CD4-positive, alpha-beta T cell treated with Interleukin-12 subunit alpha and Interleukin-12 subunit beta, for 1 hour (primary cell): ENCODE data around the gene MYMK.

Source experiments
- DNase-seq: peaks from one replicate; pipeline ENCODE4 v3.0.0-alpha.2; 2020

MYMK gene

DNA sequence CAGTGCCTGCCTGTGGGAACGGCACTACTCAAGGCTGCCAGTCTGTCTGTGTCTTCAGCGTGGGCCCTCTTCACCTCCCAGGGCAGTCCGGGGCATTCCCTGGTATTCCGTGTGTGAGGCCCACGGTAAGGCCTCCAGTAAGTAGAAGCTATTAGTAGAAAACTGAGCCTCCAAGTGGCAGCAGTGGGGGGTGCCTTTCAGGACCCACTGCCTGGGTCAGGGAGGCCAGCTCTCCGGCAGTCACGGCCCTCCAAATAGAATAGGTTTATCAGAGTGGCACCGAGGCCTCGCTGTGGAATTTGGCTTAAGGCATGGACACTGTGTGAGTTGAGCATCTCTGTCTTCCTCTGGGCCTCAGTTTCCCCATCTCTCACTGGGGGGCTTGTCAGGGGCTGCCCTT lies 32.8 kb upstream of the MYMK start:
- no peak for DNase-seq

DNA sequence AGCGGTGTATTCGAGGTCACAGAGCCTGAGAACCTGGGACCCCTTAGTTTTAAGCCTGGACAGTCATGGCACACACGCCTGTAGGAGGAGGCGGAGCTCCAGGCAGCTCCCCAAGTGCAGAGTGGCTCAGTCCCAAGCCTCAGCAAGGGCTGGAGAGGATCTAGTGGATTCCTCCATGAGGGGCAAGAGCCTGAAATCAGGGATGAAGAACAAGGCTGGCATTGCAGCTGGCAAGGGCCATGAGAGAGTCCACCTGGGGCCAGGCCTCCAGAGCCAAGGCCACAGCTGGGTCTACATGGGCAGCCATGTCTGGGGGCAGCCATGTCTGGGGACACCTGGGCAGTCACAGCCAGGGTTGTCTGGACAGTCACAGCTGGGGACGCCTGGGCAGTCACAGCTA lies 31.6 kb upstream of the MYMK start:
- no peak for DNase-seq

GRCh38 chr9:133554729-133555128 lies 30.0 kb upstream of the MYMK start:
- no peak for DNase-seq

- no peak for DNase-seq
Observed at GRCh38 chr9:133553973-133554713, 29.4 kb upstream of the MYMK start.

DNA sequence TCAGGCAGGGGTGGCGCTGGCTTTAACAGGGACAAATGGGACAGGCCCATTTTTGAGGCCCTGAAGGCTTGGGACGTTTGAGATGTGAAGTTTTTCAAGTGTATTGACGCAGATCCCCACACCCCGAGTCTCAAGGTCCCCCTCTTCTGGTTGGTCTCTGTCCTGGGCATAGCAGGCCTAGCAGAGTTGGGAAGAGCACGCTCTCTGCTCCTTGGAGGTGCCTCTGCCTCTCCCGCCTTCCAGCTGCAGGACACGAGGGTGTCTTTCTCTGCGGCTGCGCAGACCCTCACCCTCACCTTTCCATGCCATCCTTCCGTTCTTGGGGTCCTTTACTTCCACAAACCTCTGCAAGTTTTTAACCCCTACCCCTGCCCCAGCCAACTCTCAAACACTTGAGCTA lies 28.4 kb upstream of the MYMK start:
- no peak for DNase-seq

DNA sequence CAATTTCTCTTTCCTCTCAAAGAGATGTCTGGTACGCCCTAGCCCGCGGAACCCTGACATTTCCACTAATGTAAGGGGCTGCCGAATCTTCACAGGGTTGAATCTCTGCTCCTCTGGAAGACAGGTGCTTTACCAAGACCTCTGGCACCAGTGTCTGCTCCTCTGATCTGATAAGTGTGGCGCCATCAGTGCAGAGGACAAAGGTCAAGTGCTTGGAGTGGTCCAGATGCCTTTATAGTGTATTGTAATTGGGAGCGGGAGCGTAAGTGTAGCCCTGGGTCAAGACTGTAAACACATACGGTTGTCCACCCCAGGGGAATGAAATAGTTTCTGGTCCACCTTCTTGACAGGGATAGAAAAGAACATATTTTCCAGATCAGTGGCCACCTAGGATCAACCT lies 27.5 kb upstream of the MYMK start:
- DNase-seq, result no peak

DNA sequence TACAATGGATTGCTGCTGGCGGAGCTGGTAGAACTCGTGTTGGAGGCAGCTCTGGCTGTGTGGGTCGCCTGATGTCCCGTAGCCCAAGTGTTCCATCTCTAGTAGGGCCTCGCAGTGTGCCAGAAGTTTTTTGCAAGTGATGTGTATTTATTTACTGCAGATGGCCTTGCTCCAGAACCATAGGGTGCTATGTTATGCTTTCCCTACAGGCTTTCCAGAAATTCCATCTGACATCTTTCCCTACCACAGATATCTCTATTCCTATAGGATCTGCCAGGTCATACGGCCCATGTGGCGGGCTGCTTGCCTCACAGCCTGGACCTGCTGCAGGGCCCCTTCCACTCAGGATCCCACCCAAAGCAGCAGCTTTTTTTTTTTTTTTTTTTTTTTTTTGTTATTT lies 26.7 kb upstream of the MYMK start:
- no peak for DNase-seq

- no peak for DNase-seq
Observed at GRCh38 chr9:133547116-133547515, 22.4 kb upstream of the MYMK start.

- DNase-seq, result no peak
Observed at GRCh38 chr9:133546287-133546680, 21.5 kb upstream of the MYMK start.

DNA sequence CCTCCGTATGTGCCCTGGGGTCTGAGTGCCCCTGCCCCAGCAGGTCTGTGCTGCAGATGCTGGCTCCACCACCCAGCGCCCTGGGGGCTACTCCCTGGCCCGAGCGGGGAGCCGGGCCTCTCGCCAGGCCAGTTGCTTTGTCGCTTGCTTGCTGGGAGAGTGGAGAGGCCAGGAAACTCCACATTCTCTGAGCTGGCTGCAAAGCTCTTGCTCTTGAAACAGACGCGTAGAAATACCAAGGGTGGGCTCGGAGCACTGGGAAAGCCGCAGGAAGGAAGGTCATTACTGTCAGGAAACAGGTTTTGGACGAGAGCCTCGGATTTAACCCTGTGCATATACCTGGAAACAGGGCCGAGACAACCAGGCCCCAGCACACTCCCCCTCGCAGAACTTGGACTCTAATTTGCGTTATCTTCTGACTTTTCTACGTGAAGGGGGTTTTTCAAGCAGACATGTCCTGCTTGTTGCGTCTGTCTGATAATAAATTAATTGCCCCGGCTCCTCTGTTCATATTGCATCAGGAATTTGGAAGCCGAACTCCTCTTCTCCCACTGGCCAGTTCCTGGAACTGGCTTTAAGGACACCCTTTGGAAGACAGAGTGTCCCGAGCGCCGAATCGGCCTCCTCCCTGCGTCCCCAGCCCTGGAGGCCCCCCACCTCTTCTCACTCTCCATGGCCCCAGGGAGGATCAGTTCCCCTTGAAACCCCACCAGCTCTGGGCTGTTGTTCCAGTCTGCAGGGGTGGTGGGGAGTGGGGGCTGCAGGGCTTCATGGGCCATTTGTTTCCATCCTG lies 20.9 kb upstream of the MYMK start:
- no peak for DNase-seq

DNA sequence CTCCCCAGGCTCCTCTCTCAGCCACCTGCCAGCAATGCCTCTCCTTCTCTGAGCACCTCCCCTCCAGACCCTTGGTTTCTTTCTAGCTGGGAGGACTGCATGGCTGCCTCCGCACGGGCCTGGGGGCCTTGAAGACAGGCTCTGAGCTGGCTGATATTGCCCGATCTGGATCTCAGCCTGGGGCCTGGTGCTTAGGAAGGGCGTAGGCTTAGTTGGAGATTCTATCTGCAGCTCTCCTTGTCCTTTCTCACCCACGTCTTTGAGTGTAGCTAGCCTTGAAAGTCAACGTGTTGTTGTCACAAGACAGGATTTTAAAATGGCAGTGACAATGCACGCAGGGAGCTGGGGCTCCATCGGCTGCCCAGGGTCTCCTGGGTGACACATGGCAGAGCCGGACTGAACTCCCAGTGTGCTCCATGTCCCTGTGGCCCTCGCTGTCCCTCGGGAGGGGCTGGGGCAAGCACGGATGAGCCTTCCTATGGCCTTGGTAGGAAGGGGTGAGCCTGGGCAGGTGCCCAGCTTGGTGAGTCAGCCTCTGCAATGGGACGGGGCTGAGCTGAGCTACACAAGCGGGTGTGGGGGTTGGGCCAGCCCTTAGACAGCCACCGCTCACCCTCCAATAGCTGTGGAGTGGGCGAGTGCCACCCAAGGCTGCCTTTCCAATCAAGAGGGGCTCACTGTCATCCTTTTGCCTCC lies 19.2 kb upstream of the MYMK start:
- no peak for DNase-seq

- DNase-seq, result no peak
Observed at GRCh38 chr9:133542002-133542401, 17.2 kb upstream of the MYMK start.

DNA sequence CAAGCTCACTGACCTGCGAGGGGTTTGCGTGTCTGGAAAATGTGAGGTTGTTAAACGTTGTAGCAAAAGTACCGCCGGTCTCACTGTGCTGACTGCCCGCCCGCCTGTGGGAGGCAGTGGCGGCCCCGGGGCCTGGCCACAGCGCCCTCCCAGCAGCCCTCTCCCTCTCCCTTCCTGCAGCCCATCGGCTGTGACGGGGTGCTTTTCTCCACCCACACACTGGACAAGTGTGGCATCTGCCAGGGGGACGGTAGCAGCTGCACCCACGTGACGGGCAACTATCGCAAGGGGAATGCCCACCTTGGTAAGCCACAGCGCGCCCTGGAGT lies 15.9 kb upstream of the MYMK start:
- DNase-seq, result no peak

DNA sequence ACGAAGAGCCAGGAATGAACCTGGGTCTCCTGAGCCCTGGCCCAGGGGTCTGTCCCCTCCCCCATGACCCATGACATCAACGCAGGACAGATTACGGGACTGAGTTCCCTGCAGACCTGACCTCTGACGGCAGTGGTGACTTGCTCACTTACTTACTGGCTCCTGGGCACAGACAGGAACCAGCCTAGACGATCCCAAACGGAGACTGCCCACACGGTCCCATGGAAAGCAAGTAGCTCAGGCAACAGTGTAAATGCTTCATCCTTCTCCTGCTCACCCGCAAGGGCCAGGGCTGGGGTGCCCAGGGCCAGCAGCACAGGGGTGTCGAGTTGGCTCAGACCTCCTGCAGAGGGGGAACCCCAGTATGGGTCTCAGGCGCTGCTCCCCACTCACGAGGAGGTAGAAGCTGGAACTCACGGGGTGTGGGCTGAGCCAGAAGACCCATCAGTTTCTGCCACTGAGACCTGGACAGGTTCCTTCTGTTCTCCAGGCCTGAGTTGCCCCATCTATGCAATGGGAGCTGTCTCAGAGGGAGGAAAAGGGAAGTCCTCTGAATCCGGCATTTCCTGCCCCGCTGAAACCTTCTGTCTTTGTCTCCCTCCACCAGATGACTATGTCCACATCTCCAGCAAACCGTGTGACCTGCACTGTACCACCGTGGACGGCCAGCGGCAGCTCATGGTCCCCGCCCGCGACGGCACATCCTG lies 15.4 kb upstream of the MYMK start:
- DNase-seq, result no peak

DNA sequence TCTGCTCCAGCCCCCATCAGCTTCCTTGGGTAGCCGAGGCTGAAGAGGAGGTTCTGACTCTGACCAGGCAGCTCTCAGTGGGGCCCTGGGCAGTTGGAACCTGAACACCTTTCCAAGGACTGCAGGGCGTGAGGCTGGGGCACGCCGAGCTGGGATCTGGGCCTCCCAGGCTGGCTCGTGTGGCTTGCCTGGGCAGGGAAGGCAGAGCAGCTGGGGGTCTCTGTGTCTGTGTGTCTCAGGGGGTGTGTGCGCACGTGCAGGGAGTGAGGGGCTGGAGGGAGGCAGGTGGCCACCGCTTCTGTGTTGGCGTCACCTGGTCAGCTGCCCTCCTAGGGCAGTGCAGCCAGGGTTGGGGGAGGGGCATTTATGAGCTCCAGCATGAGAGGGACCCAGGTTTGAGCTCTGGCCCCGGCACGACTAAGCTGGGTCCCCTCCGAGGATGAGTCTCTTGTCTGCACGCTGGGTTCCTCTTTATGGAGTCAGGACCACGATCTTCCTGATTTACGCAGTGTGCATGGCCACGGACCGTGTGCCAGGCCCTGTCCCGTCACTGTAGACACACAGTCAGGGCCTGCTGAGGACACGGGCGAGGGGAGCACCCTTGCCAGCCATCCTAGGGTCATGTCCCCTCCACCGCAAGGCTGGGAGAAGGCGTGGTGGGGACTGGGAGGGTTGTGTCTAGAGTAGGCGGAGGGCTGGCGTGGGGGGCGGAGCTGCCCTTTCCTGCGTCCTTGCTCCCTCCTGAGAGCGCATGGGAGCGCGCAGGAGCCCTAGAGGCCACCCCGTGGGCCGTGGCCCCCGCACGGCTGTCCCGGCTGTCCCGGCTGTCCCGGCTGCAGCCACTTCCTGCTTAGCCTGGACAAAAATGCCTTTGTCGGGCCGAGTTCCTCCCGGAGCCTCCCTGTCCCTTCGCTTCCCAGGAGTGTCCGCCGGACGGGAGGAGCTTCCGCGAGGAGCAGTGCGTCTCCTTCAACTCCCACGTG lies 14.4 kb upstream of the MYMK start:
- no peak for DNase-seq

GRCh38 chr9:133538176-133538575 lies 13.4 kb upstream of the MYMK start:
- no peak for DNase-seq

DNA sequence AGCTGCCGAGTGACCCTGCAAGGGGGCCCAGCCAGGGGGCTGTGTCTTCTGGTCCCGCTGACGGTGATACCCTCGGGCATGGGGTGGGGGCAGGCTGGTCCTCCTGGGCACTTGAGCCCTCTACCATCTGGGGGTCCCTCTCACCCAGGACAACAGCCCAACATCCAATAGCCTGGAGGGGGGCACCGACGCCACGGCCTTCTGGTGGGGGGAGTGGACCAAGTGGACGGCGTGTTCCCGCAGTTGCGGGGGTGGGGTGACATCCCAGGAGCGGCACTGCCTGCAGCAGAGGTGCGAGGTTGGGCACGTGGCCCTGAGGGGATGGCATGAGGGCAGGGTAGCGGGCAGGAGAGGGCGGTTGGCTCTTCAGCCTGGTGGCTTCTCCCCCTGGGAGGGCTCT lies 12.5 kb upstream of the MYMK start:
- DNase-seq, result no peak

GRCh38 chr9:133536536-133536935 lies 11.8 kb upstream of the MYMK start:
- DNase-seq, result no peak

DNA sequence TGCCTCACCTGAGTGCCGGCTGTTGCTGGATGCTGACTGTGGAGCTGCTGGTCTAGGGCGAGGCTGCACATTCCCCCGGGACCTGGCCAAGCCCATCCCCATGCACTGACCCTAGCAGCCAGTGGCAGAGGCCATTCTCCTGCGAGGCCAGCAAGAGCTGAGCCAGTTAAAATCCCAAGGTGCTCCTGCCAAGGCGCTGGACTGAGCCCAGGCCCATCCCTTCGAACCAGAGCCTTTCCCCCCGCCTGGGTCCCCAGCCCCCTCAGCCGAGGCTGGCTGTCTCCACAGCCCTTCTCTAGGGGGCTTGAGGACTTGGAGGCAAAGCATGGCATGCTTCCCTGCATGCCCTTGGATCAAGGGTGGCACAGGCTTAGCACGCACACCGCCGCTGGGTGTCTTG lies 11.3 kb upstream of the MYMK start:
- no peak for DNase-seq

GRCh38 chr9:133535306-133535877 lies 10.6 kb upstream of the MYMK start:
- no peak for DNase-seq

DNA sequence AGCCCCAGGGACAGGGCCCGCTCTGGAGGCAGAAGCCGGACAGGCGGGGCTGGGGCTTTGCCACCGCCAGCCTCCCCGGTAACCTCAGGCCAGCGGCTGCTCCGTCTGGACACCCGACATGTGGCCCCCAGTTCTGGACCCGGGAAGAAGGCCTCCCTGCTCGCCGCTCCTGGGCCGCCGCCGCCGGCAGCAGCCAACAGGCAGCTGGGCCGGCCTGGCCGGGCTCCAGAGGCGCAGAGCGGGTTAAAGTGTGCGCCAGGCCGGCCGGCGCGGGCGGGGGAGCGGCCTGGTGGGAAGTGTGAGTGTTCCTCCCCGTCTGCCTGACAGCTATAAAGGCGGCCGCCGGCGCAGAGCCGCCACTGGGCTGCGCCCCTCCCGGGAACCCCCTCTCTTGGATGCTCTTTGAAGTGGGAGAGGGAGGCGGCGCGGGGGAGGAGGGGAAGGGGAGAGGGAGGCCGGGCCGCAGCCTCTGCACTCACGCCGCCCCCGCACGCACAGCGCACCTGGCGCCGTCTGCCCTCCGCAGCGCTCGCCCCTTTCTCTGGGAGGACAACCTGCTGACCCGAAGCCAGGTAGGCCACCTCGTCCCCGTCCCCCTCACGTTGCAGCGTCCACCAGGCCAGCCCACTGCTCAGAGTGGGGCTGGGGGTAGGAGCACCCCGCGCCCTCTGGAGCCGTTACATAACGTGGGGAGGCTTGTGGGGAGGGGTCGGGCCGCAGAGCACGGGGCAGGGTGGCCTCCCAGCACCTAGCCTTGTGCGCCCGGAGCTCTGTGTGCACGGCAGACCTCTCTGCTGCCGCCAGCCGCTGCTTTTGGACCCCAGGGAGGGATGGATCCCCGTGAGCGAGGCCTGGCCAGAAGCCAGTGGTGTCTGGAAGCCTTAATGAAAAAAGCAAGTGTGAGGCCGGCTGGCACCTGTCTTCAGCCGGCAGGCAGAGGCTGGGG lies 9.9 kb upstream of the MYMK start, which contains the start of gene ADAMTSL2:
Gene ADAMTSL2 (plus strand): TSS at position 359 of the 946 bp plus-strand sequence. CDS start 2,009 bp downstream, outside the sequence.
- peak; percentile 42 for DNase-seq
